ENCODE results near the gene SH2D1B. TPM values are rescaled to one million over a fixed set of nuclear protein-coding genes. Genes with fewer than 3 reads are reported as not detected.

SH2D1B gene
- total RNA-seq, 4 donors from 2014 or later = 0.37 to 1.4 (median 0.81) TPM

GRCh38 chr1:162389021-162389818 lies 22.7 kb downstream of the SH2D1B start:
- H3K9me3 ChIP-seq = no peaks in the 10 kb centered on the region
- H3K27ac ChIP-seq = peak overlapping the region; percentile 34 to 61 (median 52)
- no peak overlapping the region for H3K4me3 ChIP-seq
- no peak for TF ChIP-seq POLR2A (IDR thresholded peaks at IDR 0.05)
- peak; percentile 12 to 69 (median 60) for TF ChIP-seq POLR2AphosphoS5 (IDR thresholded peaks at IDR 0.05)
- TF ChIP-seq CTCF (IDR thresholded peaks at IDR 0.05) = no peak
- TF ChIP-seq EP300 (IDR thresholded peaks at IDR 0.05; ENCODE audit: low read depth) = no peak
- in situ Hi-C loops (cut with MboI; ENCODE audit: low pct_ligation_motif_present in 1 of 4, low pct_unique_long_range_greater_than_20kb in 1 of 4, low sequenced_read_pairs in 3 of 4) = loop anchor here in 2 of 4 donors (10.0 to 25.0 kb wide), 2 partner anchors 334 to 602 kb away; no protein-coding TSS in a partner anchor
- no peak for DNase-seq
- H3K36me3 ChIP-seq = no peaks in the 10 kb centered on the region
- intact Hi-C loops (cut with DNase I; ENCODE audit: low total_unique reads) = no loop called here
- peaks cover under 1% of the 10 kb centered on the region for H3K27me3 ChIP-seq
- 30 to 31% methylated on average over 8 to 11 of the region's 11 CpGs for WGBS, 2 donors (ENCODE audit: low coverage in 1 of 2)
- peaks cover 3 to 21% (median 5%) of the 10 kb centered on the region in 4 donors for H3K4me1 ChIP-seq

GRCh38 chr1:162388615-162389014 lies 23.3 kb downstream of the SH2D1B start:
- Histone ChIP-seq H3K9me3 (no peaks in the 10 kb centered on the region), H3K36me3 (no peaks in the 10 kb centered on the region), H3K4me1 (peaks cover 3 to 21% (median 5%) of the 10 kb centered on the region in 4 donors), H3K4me3 (no peak overlapping the region), H3K27ac (peak overlapping the region in 3 of 4 donors; percentile 45 to 61 (median 58)), H3K27me3 (no peaks in the 10 kb centered on the region)
- TF ChIP-seq CTCF (IDR thresholded peaks at IDR 0.05) (no peak), POLR2A (IDR thresholded peaks at IDR 0.05) (no peak), EP300 (IDR thresholded peaks at IDR 0.05; ENCODE audit: low read depth) (no peak), POLR2AphosphoS5 (IDR thresholded peaks at IDR 0.05) (no peak)
- DNase-seq = no peak
- in situ Hi-C loops (cut with MboI; ENCODE audit: low pct_ligation_motif_present in 1 of 4, low pct_unique_long_range_greater_than_20kb in 1 of 4, low sequenced_read_pairs in 3 of 4) (loop anchor here in 2 of 4 donors (10.0 to 25.0 kb wide), 2 partner anchors 334 to 601 kb away; no protein-coding TSS in a partner anchor), intact Hi-C loops (cut with DNase I; ENCODE audit: low total_unique reads) (no loop called here)
- WGBS, 2 donors (ENCODE audit: low coverage in 1 of 2) = 87% methylated on average over 5 of the region's 5 CpGs; no CpG with 5 or more reads in 1 of the 2 donors

- Histone ChIP-seq H3K27ac (peak overlapping the region in 2 of 4 donors; percentile 58 to 61), H3K36me3 (no peaks in the 10 kb centered on the region), H3K4me3 (no peak overlapping the region), H3K27me3 (no peaks in the 10 kb centered on the region), H3K9me3 (no peaks in the 10 kb centered on the region), H3K4me1 (peaks cover 3 to 25% (median 5%) of the 10 kb centered on the region in 4 donors)
- in situ Hi-C loops (cut with MboI; ENCODE audit: low pct_ligation_motif_present in 1 of 4, low pct_unique_long_range_greater_than_20kb in 1 of 4, low sequenced_read_pairs in 3 of 4) (loop anchor here in 2 of 4 donors (10.0 to 25.0 kb wide), 2 partner anchors 333 to 601 kb away; no protein-coding TSS in a partner anchor), intact Hi-C loops (cut with DNase I; ENCODE audit: low total_unique reads) (no loop called here)
- no peak for TF ChIP-seq POLR2A (IDR thresholded peaks at IDR 0.05)
- no peak for TF ChIP-seq EP300 (IDR thresholded peaks at IDR 0.05; ENCODE audit: low read depth)
- no peak for TF ChIP-seq CTCF (IDR thresholded peaks at IDR 0.05)
- TF ChIP-seq POLR2AphosphoS5 (IDR thresholded peaks at IDR 0.05) = no peak
- DNase-seq = no peak
- WGBS, 2 donors (ENCODE audit: low coverage in 1 of 2) = 88% methylated on average over 8 of the region's 8 CpGs; no CpG with 5 or more reads in 1 of the 2 donors
Measured at GRCh38 chr1:162388083-162388594, 23.8 kb downstream of the SH2D1B start.
